ENCODE results near the gene ZNF143. TPM values are rescaled to one million over a fixed set of nuclear protein-coding genes. Genes with fewer than 3 reads are reported as not detected.

The ZNF143 gene
- total RNA-seq, 3 donors from 2014 or later = 20.3 to 40.3 (median 23.6) TPM

DNA sequence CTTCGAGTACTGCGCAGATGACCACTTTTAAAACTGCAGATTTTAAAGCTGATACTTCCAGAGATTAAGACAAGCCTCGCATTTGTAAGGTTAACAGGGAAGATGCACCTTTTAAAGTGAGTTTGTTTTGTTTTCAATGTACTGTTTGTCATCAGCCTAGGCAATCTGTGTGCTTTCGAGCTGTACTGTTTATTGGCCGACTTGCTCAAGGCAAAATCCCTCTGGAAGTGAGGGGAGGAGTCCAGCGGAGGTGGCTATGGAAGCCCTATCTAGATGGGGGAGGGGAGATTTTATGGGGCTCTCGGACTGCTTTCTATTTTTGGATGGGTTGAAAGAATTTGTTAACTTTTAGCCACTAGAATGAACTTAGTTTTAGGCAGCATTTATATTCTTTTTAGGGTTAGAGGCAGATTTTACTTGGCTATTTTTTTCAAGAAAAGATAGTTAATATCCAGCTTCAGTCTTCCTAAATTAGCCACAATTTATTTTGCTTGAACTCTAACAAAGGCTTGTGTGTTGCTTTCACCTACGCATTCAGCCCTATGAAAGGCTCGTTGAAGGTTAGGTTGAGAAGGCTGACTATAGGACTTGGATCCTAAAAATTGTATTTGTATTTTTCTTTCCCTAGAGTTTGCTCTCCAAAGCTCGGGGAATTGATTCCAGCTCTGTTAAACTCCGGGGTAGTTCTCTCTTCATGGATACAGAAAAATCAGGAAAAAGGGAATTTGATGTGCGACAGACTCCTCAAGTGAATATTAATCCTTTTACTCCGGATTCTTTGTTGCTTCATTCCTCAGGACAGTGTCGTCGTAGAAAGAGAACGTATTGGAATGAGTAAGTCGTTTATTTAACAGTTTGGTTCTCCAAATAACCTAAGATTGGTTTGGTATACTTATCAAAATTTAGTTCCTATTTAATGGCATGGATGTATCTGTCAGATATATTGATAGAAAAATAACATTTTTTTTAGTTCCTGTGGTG lies 114.7 kb downstream of the ZNF143 start:
- no peak for TF ChIP-seq CTCF (IDR thresholded peaks at IDR 0.05)
- Histone ChIP-seq H3K4me1 (ENCODE audit: low read depth) (peaks cover 15% of the 10 kb centered on the region), H3K4me3 (peak overlapping the region; percentile 77), H3K9me3 (no peaks in the 10 kb centered on the region), H3K36me3 (ENCODE audit: low read depth) (peaks cover 3% of the 10 kb centered on the region)
- ATAC-seq (peak; percentile 44), DNase-seq (peak in 2 of 3 donors; percentile 53 to 77)
- intact Hi-C loops (cut with DNase I, micrococcal nuclease) = loop anchor here in 1 of 2 donors (10.0 kb wide), 1 partner anchor 51 kb away; no protein-coding TSS in a partner anchor

DNA sequence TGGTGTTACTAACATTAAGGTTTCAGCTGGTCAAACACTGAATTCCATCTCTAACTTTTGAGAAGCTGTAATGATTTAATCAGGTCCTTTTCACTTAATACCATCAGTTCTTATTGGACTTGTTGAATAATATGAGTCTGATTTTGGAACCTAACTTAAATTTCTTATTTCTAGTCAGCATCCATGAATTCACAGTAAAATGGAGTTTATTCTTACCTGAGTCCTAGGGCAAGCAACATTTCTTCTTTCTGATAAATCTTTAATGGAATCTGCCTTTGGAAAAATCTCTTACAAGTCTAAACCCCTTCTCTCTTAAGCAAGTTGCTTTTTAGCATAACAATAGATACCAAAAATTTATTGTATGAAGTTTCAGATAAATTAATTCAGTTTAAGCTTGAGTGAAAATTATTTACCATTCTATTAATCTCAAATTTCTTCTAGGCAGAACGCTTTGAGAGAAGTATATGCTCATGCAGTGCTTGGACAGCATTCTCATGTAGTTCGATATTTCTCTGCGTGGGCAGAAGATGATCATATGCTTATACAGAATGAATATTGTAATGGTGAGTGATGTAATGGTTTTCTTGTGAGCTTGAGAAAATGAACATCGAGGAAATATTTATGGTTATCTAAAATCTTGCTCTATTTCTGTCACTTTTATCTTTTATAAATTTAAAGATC lies 116.0 kb downstream of the ZNF143 start:
- Histone ChIP-seq H3K4me1 (ENCODE audit: low read depth) (peaks cover 15% of the 10 kb centered on the region), H3K9me3 (no peaks in the 10 kb centered on the region), H3K4me3 (no peak overlapping the region), H3K36me3 (ENCODE audit: low read depth) (peaks cover 3% of the 10 kb centered on the region)
- DNase-seq = no peak
- no peak for TF ChIP-seq CTCF (IDR thresholded peaks at IDR 0.05)
- no peak for ATAC-seq
- intact Hi-C loops (cut with DNase I, micrococcal nuclease) = loop anchor here in 1 of 2 donors (10.0 kb wide), 1 partner anchor 52 kb away; no protein-coding TSS in a partner anchor

DNA sequence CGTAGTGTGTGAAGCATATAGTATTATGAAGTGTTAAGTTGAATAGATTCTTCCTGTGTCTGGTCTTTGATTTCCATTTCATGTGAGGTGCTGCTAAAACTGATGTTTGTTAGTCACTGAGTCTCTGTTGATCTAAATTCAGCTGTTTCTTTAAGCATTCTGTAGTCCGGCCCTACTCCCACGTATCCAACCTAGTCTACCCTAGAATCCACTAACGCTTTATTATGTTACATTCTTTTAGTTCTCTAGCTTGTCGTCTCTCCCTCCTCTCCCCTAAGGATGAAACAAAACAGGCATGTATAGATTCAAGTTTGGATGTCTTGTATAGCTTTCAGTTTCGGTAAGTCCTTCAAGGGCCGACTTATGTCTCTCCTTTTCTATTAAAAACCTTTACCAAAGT lies 116.7 kb downstream of the ZNF143 start:
- TF ChIP-seq CTCF (IDR thresholded peaks at IDR 0.05) = no peak
- intact Hi-C loops (cut with DNase I, micrococcal nuclease) = loop anchor here in 1 of 2 donors (10.0 kb wide), 1 partner anchor 53 kb away; no protein-coding TSS in a partner anchor
- no peaks in the 10 kb centered on the region for H3K9me3 ChIP-seq
- DNase-seq = no peak
- H3K4me1 ChIP-seq (ENCODE audit: low read depth) = peaks cover 8% of the 10 kb centered on the region
- no peak for ATAC-seq
- H3K4me3 ChIP-seq = no peak overlapping the region
- peaks cover 3% of the 10 kb centered on the region for H3K36me3 ChIP-seq (ENCODE audit: low read depth)

Other genes starting within 250 kb of the ZNF143 start
- gene DENND5A, start 195.7 kb upstream of the ZNF143 start, total RNA-seq = 10 to 100 TPM in 2 of 3 donors, 1 to 10 TPM in 1; 8.3 to 75.7 (median 17.3) TPM
- 10 to 100 TPM; 33.2 to 57.9 (median 54.0) TPM for gene TMEM41B, start 146.4 kb upstream of the ZNF143 start, total RNA-seq
- 100 to 1,000 TPM in 1 of 3 donors, 10 to 100 TPM in 2; 68.8 to 141 (median 69.9) TPM for gene IPO7, start 76.4 kb upstream of the ZNF143 start, total RNA-seq
- gene WEE1, start 112.7 kb downstream of the ZNF143 start, total RNA-seq = 10 to 100 TPM; 17.5 to 33.6 (median 18.0) TPM
- 10 to 100 TPM; 16.0 to 29.1 (median 19.7) TPM for gene SWAP70, start 203.1 kb downstream of the ZNF143 start, total RNA-seq